Adrenal gland (tissue), 5 donors: ENCODE results near the gene BANF2.

ENCODE experiments used
- CTCF ChIP-seq, 6 experiments: fragments of 450-650 bp in 4 of 6; fragments of 200-600 bp in 2 of 6; sonication (generic) in 1 of 6; IDR thresholded peaks; 1 replicate in 5 of 6; 2 replicates in 1 of 6; pipeline versions ENCODE4 v1.5.1 to v1.8.0; 2016 to 2021; ENCODE audit warnings: antibody characterized with exemption in 6 of 6, mild to moderate bottlenecking in 2 of 6, moderate library complexity in 1 of 6
- POLR2A ChIP-seq, 2 donors: fragments of 450-650 bp; IDR thresholded peaks; one replicate each; pipeline ENCODE4 v1.6.1; 2017; ENCODE audit warnings: antibody characterized with exemption in 2 of 2, mild to moderate bottlenecking in 2 of 2, moderate library complexity in 1 of 2
- donor health status: DM: no; HTN: no; CAD: no.

GRCh38 chr20:17722493-17723300 lies 22.9 kb downstream of the BANF2 start:
- no peak for TF ChIP-seq POLR2A (IDR thresholded peaks at IDR 0.05)
- no peak for TF ChIP-seq CTCF (IDR thresholded peaks at IDR 0.05)
